ENCODE data around the gene NCK2. TPM values are rescaled to one million over a fixed set of nuclear protein-coding genes. Genes with fewer than 3 reads are reported as not detected.

Gene NCK2
- total RNA-seq, 1 donor from 2014 or later: 55.2 TPM

DNA sequence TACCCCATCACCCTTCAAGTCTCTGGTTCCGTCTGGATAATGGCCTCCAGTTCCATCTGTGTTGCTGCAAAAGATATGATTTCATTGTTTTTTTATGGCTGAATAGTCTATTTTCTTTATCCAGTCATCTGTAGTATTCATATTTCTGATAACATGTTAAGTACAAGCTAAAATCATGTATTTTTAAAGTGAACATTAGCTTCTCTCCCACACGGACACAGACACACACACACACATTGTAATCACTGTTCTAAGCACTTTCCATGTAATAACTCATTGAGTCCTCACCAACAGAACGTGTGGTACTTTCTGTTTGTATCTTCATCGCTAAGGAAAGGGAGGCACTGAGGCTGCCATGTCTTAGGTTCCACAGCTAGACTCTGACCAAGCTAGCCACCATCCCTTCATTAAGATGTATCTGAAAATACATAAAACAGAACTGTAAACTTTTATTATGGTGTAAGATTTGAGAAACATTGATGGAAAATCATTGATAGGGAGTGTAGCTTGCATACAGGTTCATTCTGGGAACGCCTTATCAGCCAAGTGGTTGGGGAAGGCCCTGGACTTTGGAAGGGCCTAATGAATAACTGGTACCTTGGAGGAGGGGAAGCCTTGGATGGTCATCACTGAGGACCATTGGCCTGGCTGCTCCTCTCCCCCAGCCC lies 8.1 kb downstream of the NCK2 start:
- Mint-ChIP-seq H3K4me1 (ENCODE audit: low read depth) (peaks cover 45% of the 10 kb centered on the region), H3K4me3 (ENCODE audit: unreplicated experiment) (no peak overlapping the region), H3K27ac (ENCODE audit: unreplicated experiment) (no peak overlapping the region), H3K27me3 (ENCODE audit: low read depth) (no peaks in the 10 kb centered on the region), H3K36me3 (ENCODE audit: low read depth) (no peaks in the 10 kb centered on the region), H3K9me3 (ENCODE audit: low read depth) (no peaks in the 10 kb centered on the region)
- no peak for DNase-seq (ENCODE audit: low spot score)
- TF ChIP-seq, protein P1, sequence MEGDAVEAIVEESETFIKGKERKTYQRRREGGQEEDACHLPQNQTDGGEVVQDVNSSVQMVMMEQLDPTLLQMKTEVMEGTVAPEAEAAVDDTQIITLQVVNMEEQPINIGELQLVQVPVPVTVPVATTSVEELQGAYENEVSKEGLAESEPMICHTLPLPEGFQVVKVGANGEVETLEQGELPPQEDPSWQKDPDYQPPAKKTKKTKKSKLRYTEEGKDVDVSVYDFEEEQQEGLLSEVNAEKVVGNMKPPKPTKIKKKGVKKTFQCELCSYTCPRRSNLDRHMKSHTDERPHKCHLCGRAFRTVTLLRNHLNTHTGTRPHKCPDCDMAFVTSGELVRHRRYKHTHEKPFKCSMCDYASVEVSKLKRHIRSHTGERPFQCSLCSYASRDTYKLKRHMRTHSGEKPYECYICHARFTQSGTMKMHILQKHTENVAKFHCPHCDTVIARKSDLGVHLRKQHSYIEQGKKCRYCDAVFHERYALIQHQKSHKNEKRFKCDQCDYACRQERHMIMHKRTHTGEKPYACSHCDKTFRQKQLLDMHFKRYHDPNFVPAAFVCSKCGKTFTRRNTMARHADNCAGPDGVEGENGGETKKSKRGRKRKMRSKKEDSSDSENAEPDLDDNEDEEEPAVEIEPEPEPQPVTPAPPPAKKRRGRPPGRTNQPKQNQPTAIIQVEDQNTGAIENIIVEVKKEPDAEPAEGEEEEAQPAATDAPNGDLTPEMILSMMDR (IDR thresholded peaks at IDR 0.05): no peak

DNA sequence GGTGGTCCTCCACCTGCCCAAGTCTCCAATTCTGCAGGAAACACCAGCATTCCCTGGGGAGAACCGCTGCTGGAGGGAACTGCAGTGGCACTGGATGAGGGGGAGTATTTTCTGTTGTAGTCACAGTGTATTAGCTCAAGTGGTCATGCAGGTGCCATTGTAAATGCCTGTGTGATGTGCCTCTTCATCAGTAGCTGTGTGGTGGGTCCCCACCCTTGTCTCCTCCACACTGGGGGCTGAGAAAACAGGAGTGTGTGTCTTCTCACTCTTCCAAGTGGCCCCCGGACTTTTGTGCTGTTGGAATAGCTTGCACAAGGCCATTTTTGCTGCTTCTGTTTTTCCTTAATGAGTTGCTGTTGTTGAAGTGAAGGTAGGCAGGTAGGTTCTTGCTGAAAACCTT lies 8.7 kb downstream of the NCK2 start:
- TF ChIP-seq, protein P1 (IDR thresholded peaks at IDR 0.05): no peak
- Mint-ChIP-seq H3K4me1 (ENCODE audit: low read depth) (peaks cover 41% of the 10 kb centered on the region), H3K27me3 (ENCODE audit: low read depth) (no peaks in the 10 kb centered on the region), H3K36me3 (ENCODE audit: low read depth) (no peaks in the 10 kb centered on the region), H3K9me3 (ENCODE audit: low read depth) (no peaks in the 10 kb centered on the region), H3K4me3 (ENCODE audit: unreplicated experiment) (no peak overlapping the region), H3K27ac (ENCODE audit: unreplicated experiment) (no peak overlapping the region)
- DNase-seq (ENCODE audit: low spot score): no peak

DNA sequence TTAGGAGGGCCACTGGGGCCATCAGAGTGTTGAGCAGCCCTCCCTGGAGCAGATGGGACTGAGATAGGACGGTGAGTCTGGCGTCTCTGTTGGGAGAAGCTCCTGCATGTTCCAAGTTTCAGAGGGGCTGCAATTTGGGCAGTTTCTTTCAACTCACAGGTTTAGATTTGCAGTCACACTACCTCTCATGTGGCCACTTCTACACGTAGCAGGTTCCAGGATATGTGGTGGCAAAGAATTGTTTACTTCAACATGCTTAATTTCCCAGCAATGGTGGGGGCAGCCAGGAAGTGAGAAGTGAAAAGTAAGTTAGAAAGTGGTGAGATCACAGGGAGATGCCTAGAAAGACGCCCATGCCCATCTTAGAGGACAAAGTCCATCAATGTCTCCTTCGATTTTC lies 9.3 kb downstream of the NCK2 start:
- TF ChIP-seq, protein P1 (IDR thresholded peaks at IDR 0.05): no peak
- H3K9me3 Mint-ChIP-seq (ENCODE audit: low read depth): no peaks in the 10 kb centered on the region
- H3K4me3 Mint-ChIP-seq (ENCODE audit: unreplicated experiment): no peak overlapping the region
- no peak overlapping the region for H3K27ac Mint-ChIP-seq (ENCODE audit: unreplicated experiment)
- H3K4me1 Mint-ChIP-seq (ENCODE audit: low read depth): peaks cover 37% of the 10 kb centered on the region
- H3K36me3 Mint-ChIP-seq (ENCODE audit: low read depth): no peaks in the 10 kb centered on the region
- H3K27me3 Mint-ChIP-seq (ENCODE audit: low read depth): no peaks in the 10 kb centered on the region
- DNase-seq (ENCODE audit: low spot score): no peak

DNA sequence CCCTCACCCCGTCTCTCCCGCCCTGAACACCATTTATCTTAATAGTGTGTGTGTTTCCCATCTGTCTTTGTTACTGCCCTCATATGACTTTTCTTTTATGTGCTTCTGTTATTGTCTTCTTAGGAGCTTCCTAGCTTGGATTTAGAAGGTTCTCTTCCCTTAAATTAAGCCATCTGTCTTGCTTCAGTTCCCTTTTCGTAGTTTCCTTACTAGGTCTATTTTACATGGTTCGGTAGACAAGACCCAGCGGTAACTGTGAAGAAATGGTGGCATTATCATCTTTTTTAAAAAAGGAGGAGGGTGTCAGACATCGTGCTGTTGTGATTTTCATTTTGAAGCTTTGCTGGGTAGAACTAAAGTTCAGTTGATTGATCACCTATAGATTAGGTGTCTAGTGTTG lies 10.3 kb downstream of the NCK2 start:
- no peak for DNase-seq (ENCODE audit: low spot score)
- Mint-ChIP-seq H3K27me3 (ENCODE audit: low read depth) (no peaks in the 10 kb centered on the region), H3K4me3 (ENCODE audit: unreplicated experiment) (no peak overlapping the region), H3K9me3 (ENCODE audit: low read depth) (no peaks in the 10 kb centered on the region), H3K27ac (ENCODE audit: unreplicated experiment) (no peak overlapping the region), H3K36me3 (ENCODE audit: low read depth) (no peaks in the 10 kb centered on the region), H3K4me1 (ENCODE audit: low read depth) (peaks cover 37% of the 10 kb centered on the region)
- TF ChIP-seq, protein P1 (IDR thresholded peaks at IDR 0.05): no peak

DNA sequence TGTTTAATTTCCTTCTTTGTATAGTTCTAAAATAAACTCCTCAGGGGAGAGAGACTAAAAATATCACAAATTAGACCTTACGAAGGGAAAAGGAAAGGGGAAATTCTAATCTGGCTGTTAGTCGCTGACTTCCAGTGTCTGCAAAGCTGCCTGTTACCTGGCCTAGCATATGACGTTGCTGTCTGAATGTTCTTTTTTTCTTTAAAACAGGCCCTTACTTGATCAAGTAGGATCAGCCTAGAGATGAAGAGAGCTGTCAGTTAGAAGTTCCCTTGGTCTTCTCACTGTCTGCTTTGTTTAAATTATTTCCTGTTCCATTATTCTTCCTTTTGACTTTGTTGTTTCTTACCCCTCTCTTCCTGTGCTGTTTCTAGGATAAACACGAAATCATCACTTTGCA lies 11.2 kb downstream of the NCK2 start:
- Mint-ChIP-seq H3K4me1 (ENCODE audit: low read depth) (peaks cover 38% of the 10 kb centered on the region), H3K27ac (ENCODE audit: unreplicated experiment) (no peak overlapping the region)

More for the DNA sequence above, 11.2 kb downstream of the NCK2 start:
- DNase-seq (ENCODE audit: low spot score): no peak
- no peaks in the 10 kb centered on the region for H3K36me3 Mint-ChIP-seq (ENCODE audit: low read depth)
- TF ChIP-seq, protein P1 (IDR thresholded peaks at IDR 0.05): no peak
- H3K9me3 Mint-ChIP-seq (ENCODE audit: low read depth): no peaks in the 10 kb centered on the region
- no peaks in the 10 kb centered on the region for H3K27me3 Mint-ChIP-seq (ENCODE audit: low read depth)
- no peak overlapping the region for H3K4me3 Mint-ChIP-seq (ENCODE audit: unreplicated experiment)
